Stimulated activated CD4-positive, alpha-beta T cell treated with anti-CD3 and anti-CD28 coated beads, Interleukin-1b, Interleukin-23, amount 100 ng/mL, for 1 hour (primary cell): ENCODE data around the gene DKC1.

Experiments
- DNase-seq, 2 donors: peaks; one replicate each; pipeline ENCODE4 v3.0.0-alpha.2; 2020; ENCODE audit warnings: low read depth in 2 of 2

Gene DKC1

GRCh38 chrX:154737136-154737535 is 25.5 kb upstream of the DKC1 start:
- no peak for DNase-seq

GRCh38 chrX:154738011-154738738 is 24.5 kb upstream of the DKC1 start:
- DNase-seq = no peak

- DNase-seq = no peak
Measured at GRCh38 chrX:154739952-154740465, 22.7 kb upstream of the DKC1 start.

- no peak for DNase-seq
Measured at GRCh38 chrX:154742613-154743012, 20.1 kb upstream of the DKC1 start.

GRCh38 chrX:154748712-154749339 is 13.8 kb upstream of the DKC1 start:
- no peak for DNase-seq

- DNase-seq = no peak
Measured at GRCh38 chrX:154749856-154750255, 12.8 kb upstream of the DKC1 start.

GRCh38 chrX:154750301-154751202 is 12.1 kb upstream of the DKC1 start, which contains the start of gene GAB3:
TSS of gene GAB3 (minus strand) at chrX:154751077. CDS start at chrX:154751025, 52 bp downstream.
- no peak for DNase-seq

- DNase-seq = no peak
Measured at GRCh38 chrX:154751203-154751668, 11.4 kb upstream of the DKC1 start.

GRCh38 chrX:154751669-154752271 is 10.9 kb upstream of the DKC1 start:
- DNase-seq = no peak

- DNase-seq = no peak
Measured at GRCh38 chrX:154758696-154759095, 4.0 kb upstream of the DKC1 start.

GRCh38 chrX:154761977-154762536 is 607 bp upstream of the DKC1 start:
- DNase-seq = no peak

GRCh38 chrX:154774622-154775021 is 12.0 kb downstream of the DKC1 start:
- DNase-seq = no peak

- DNase-seq = no peak
Measured at GRCh38 chrX:154775419-154776349, 13.0 kb downstream of the DKC1 start.

GRCh38 chrX:154776753-154777152 is 14.1 kb downstream of the DKC1 start:
- no peak for DNase-seq

- DNase-seq = no peak
Measured at GRCh38 chrX:154779261-154779660, 16.6 kb downstream of the DKC1 start.

- DNase-seq = no peak
Measured at GRCh38 chrX:154780968-154781367, 18.3 kb downstream of the DKC1 start.

- DNase-seq = no peak
Measured at GRCh38 chrX:154784149-154784995, 21.7 kb downstream of the DKC1 start.

- no peak for DNase-seq
Measured at GRCh38 chrX:154785716-154786115, 23.1 kb downstream of the DKC1 start.

GRCh38 chrX:154791467-154791866 is 28.8 kb downstream of the DKC1 start:
- DNase-seq = no peak
